PC-9 (cell line): Measurements from ENCODE around the gene MSANTD2.

Source experiments
- EZH2 ChIP-seq: fragments of 200-600 bp; sonication (generic); IDR thresholded peaks from 2 replicates; pipeline ENCODE4 v1.8.0; 2017; ENCODE audit warnings: antibody characterized with exemption, low read depth
- TF ChIP-seq, protein P1 (sequence below): fragments of 200-600 bp; sonication (generic); conservative IDR thresholded peaks from 2 replicates; pipeline ENCODE4 v1.6.1; 2017; ENCODE audit warnings: mixed run types, antibody characterized with exemption, mild to moderate bottlenecking, moderate library complexity

DNA sequence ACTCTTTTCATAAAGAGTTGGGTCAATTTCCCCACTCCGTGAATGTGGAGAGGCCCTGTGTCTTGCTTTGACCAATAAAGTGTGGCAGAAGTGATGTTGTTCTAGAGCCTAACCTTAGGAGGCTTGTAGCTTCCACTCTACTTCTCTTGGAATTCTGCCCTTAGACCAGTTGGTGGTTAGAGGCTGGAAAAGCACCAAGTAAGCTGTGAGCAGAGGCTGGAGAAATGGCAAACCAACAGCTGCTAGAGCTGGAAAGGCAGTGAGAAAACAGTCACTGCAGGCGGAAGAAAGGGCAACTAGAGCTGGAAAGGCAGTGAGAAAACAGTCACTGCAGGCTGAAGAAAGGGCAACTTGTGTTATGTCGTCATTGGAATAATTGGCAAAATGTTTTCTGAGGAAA, 29.8 kb upstream of the MSANTD2 start:
- TF ChIP-seq, protein P1, sequence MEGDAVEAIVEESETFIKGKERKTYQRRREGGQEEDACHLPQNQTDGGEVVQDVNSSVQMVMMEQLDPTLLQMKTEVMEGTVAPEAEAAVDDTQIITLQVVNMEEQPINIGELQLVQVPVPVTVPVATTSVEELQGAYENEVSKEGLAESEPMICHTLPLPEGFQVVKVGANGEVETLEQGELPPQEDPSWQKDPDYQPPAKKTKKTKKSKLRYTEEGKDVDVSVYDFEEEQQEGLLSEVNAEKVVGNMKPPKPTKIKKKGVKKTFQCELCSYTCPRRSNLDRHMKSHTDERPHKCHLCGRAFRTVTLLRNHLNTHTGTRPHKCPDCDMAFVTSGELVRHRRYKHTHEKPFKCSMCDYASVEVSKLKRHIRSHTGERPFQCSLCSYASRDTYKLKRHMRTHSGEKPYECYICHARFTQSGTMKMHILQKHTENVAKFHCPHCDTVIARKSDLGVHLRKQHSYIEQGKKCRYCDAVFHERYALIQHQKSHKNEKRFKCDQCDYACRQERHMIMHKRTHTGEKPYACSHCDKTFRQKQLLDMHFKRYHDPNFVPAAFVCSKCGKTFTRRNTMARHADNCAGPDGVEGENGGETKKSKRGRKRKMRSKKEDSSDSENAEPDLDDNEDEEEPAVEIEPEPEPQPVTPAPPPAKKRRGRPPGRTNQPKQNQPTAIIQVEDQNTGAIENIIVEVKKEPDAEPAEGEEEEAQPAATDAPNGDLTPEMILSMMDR = no peak
- TF ChIP-seq EZH2 = no peak
